ENCODE results near the gene SSH2. TPM values are rescaled to one million over a fixed set of nuclear protein-coding genes. Genes with fewer than 3 reads are reported as not detected.

SSH2 gene
- polyA plus RNA-seq, 1 of the 3 experiments (the other 2 are of a cell fraction), result 8.8 TPM

DNA sequence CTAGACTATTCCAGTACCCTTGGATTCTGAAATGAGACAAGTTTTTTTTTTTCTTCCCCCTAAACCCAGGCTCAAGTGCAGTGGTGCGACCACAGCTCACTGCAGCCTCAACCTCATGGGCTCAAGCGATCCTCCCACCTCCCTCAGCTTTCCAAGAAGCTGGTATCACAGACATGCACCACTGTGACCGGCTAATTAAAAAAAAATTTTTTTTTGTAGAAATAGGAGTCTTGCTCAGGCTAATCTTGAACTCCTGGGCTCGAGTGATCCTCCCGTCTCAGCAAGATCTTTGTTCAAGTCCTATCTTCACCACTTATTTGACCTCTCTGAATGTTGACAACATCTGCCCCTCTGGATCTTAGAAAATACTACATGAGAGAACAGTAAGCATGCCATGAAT, 280.7 kb downstream of the SSH2 start:
- TF ChIP-seq ELF1 (IDR thresholded peaks at IDR 0.05) (no peak), RCOR1 (IDR thresholded peaks at IDR 0.05; ENCODE audit: low read length) (no peak), FOXM1 (IDR thresholded peaks at IDR 0.05; ENCODE audit: low read depth) (no peak), SIN3A (IDR thresholded peaks at IDR 0.05; ENCODE audit: borderline replicate concordance, low read depth, low read length) (no peak), FOXJ3 (CRISPR knock-in tag; IDR thresholded peaks at IDR 0.05) (no peak), CHD2 (IDR thresholded peaks at IDR 0.05; ENCODE audit: low read length, partially characterized antibody) (no peak)
- TF ChIP-seq, protein P1, sequence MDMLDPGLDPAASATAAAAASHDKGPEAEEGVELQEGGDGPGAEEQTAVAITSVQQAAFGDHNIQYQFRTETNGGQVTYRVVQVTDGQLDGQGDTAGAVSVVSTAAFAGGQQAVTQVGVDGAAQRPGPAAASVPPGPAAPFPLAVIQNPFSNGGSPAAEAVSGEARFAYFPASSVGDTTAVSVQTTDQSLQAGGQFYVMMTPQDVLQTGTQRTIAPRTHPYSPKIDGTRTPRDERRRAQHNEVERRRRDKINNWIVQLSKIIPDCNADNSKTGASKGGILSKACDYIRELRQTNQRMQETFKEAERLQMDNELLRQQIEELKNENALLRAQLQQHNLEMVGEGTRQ (IDR thresholded peaks at IDR 0.05; ENCODE audit: borderline replicate concordance, low read depth, low read length), result no peak
- Histone ChIP-seq H3K79me2 (ENCODE audit: insufficient read depth) (no peaks in the 10 kb centered on the region), H3F3A (replicated peaks; ENCODE audit: insufficient read depth) (peaks cover 7% of the 10 kb centered on the region), H3K4me2 (no peak overlapping the region), H3K27ac (ENCODE audit: low read depth in 2 of 2, low read length in 1 of 2) (no peak overlapping the region; a peak in 1 of 4 replicates), H3K4me1 (ENCODE audit: control insufficient read depth in 1 of 2, insufficient read depth in 2 of 2, low read depth in 1 of 2, low read length in 1 of 2) (peaks cover 13 to 18% of the 10 kb centered on the region in 2 experiments; a peak in 3 of 4 replicates), H3K9me2 (no peaks in the 10 kb centered on the region), H3K4me3 (ENCODE audit: low read depth in 2 of 2, low read length in 1 of 2) (no peak overlapping the region), H3K9ac (no peak overlapping the region), H3K27me3 (ENCODE audit: insufficient read depth) (no peaks in the 10 kb centered on the region), H4K20me1 (ENCODE audit: insufficient read depth) (no peaks in the 10 kb centered on the region), H3K36me3 (replicated peaks in 1 of 2; ENCODE audit: control insufficient read depth in 1 of 2, insufficient read depth in 2 of 2, low read length in 1 of 2) (peaks cover 22 to 26% of the 10 kb centered on the region in 2 experiments), H3K9me3 (no peaks in the 10 kb centered on the region), H2AFZ (ENCODE audit: low read depth) (no peak overlapping the region)
- WGBS (ENCODE audit: low lambda C conversion rate), result 96% methylated on average over 5 of the region's 5 CpGs
- POLR2A ChIA-PET, result no interaction called here
- no peak for DNase-seq
- CTCF ChIA-PET, result no interaction called here

DNA sequence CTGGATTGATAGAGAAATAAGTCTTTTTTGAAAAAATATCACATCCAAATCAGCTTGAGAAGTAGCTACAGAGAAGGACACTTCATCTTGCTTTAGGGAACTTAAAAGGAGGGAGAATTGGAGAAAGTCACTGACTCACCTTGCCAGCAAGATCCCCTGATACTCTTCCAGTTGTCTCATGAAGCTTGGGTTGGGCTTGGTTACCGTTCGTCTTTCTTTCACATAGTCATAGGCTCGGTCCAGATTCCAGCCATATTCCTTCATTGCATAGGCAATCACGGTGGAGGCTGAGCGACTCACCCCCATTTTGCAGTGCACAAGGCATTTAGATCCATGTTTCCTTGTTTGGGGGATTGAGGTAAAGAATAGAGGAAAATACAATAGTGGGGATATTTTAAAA, 282.0 kb downstream of the SSH2 start:
- no peak overlapping the region for H3K9ac ChIP-seq
- 94% methylated on average over 5 of the region's 5 CpGs for WGBS (ENCODE audit: low lambda C conversion rate)
- peaks cover 22 to 32% of the 10 kb centered on the region in 2 experiments; a peak in 3 of 4 replicates for H3K4me1 ChIP-seq (ENCODE audit: control insufficient read depth in 1 of 2, insufficient read depth in 2 of 2, low read depth in 1 of 2, low read length in 1 of 2)
- no peaks in the 10 kb centered on the region for H3K9me2 ChIP-seq
- no peaks in the 10 kb centered on the region for H3K79me2 ChIP-seq (ENCODE audit: insufficient read depth)
- no peak overlapping the region for H3K4me2 ChIP-seq
- H3K27me3 ChIP-seq (ENCODE audit: insufficient read depth), result no peaks in the 10 kb centered on the region
- no peaks in the 10 kb centered on the region for H4K20me1 ChIP-seq (ENCODE audit: insufficient read depth)
- H2AFZ ChIP-seq (ENCODE audit: low read depth), result no peak overlapping the region
- ChIA-PET POLR2A (no interaction called here), CTCF (interaction anchor here (0.6 to 1.3 kb wide), 2 partner anchors 33 to 132 kb away, joined by 3 to 4 read pairs; no protein-coding TSS in a partner anchor)
- H3F3A ChIP-seq (replicated peaks; ENCODE audit: insufficient read depth), result peaks cover 7% of the 10 kb centered on the region
- DNase-seq, result no peak
- no peak overlapping the region for H3K4me3 ChIP-seq (ENCODE audit: low read depth in 2 of 2, low read length in 1 of 2)
- TF ChIP-seq RXRA (IDR thresholded peaks at IDR 0.05; ENCODE audit: borderline replicate concordance, low read depth), result no peak
- TF ChIP-seq FOXM1 (IDR thresholded peaks at IDR 0.05; ENCODE audit: low read depth), result no peak
- TF ChIP-seq, protein P2, sequence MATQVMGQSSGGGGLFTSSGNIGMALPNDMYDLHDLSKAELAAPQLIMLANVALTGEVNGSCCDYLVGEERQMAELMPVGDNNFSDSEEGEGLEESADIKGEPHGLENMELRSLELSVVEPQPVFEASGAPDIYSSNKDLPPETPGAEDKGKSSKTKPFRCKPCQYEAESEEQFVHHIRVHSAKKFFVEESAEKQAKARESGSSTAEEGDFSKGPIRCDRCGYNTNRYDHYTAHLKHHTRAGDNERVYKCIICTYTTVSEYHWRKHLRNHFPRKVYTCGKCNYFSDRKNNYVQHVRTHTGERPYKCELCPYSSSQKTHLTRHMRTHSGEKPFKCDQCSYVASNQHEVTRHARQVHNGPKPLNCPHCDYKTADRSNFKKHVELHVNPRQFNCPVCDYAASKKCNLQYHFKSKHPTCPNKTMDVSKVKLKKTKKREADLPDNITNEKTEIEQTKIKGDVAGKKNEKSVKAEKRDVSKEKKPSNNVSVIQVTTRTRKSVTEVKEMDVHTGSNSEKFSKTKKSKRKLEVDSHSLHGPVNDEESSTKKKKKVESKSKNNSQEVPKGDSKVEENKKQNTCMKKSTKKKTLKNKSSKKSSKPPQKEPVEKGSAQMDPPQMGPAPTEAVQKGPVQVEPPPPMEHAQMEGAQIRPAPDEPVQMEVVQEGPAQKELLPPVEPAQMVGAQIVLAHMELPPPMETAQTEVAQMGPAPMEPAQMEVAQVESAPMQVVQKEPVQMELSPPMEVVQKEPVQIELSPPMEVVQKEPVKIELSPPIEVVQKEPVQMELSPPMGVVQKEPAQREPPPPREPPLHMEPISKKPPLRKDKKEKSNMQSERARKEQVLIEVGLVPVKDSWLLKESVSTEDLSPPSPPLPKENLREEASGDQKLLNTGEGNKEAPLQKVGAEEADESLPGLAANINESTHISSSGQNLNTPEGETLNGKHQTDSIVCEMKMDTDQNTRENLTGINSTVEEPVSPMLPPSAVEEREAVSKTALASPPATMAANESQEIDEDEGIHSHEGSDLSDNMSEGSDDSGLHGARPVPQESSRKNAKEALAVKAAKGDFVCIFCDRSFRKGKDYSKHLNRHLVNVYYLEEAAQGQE (IDR thresholded peaks at IDR 0.05; ENCODE audit: low read depth, low read length), result no peak
- TF ChIP-seq MEF2A (IDR thresholded peaks at IDR 0.05; ENCODE audit: borderline replicate concordance, low read depth), result no peak
- TF ChIP-seq, protein P3, sequence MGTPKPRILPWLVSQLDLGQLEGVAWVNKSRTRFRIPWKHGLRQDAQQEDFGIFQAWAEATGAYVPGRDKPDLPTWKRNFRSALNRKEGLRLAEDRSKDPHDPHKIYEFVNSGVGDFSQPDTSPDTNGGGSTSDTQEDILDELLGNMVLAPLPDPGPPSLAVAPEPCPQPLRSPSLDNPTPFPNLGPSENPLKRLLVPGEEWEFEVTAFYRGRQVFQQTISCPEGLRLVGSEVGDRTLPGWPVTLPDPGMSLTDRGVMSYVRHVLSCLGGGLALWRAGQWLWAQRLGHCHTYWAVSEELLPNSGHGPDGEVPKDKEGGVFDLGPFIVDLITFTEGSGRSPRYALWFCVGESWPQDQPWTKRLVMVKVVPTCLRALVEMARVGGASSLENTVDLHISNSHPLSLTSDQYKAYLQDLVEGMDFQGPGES (IDR thresholded peaks at IDR 0.05; ENCODE audit: low read depth, low read length), result no peak
- TF ChIP-seq RCOR1 (IDR thresholded peaks at IDR 0.05; ENCODE audit: low read length), result no peak
- TF ChIP-seq YY1 (IDR thresholded peaks at IDR 0.05; ENCODE audit: low read depth), result no peak
- no peak for TF ChIP-seq TCF12 (IDR thresholded peaks at IDR 0.05)
- peak overlapping the region in 1 of 2 experiments; percentile 18; a peak in 1 of 4 replicates for H3K27ac ChIP-seq (ENCODE audit: low read depth in 2 of 2, low read length in 1 of 2)
- no peaks in the 10 kb centered on the region for H3K9me3 ChIP-seq
- peaks cover 16 to 26% of the 10 kb centered on the region in 2 experiments for H3K36me3 ChIP-seq (replicated peaks in 1 of 2; ENCODE audit: control insufficient read depth in 1 of 2, insufficient read depth in 2 of 2, low read length in 1 of 2)

All from SK-N-SH (cell line).